Breast epithelium (tissue), 3 donors: ENCODE measurements around the gene CNST.

Experiments used
- POLR2A ChIP-seq: fragments of 450-650 bp; IDR thresholded peaks from one replicate; pipeline ENCODE4 v1.6.1; 2016; ENCODE audit warnings: antibody characterized with exemption, mild to moderate bottlenecking, moderate library complexity
- TF ChIP-seq, protein P1 (sequence below), 3 donors: fragments of 450-650 bp; IDR thresholded peaks; one replicate each; pipeline ENCODE4 v1.5.1; 2016 to 2017; ENCODE audit warnings: antibody characterized with exemption in 3 of 3, mild to moderate bottlenecking in 3 of 3, moderate library complexity in 3 of 3

DNA sequence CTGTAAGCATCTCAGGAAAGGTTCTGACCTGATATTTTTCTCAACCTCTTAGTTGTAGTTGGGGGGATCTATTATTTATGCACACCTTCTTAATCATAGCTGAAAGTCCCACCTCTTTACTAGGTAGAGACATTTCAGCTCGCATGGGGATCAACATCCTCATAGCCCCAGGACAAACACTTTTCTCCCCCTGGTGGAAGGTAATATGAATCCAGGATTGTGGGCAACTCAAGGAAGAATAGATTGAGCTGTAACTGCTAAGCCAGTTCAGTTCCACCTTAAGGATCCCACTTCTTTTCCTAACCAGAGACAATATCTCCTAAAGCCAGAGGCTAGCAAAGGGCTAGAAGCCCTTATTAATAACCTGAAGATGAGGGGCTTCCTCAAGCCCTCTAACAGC lies 33.7 kb upstream of the CNST start:
- TF ChIP-seq, protein P1, sequence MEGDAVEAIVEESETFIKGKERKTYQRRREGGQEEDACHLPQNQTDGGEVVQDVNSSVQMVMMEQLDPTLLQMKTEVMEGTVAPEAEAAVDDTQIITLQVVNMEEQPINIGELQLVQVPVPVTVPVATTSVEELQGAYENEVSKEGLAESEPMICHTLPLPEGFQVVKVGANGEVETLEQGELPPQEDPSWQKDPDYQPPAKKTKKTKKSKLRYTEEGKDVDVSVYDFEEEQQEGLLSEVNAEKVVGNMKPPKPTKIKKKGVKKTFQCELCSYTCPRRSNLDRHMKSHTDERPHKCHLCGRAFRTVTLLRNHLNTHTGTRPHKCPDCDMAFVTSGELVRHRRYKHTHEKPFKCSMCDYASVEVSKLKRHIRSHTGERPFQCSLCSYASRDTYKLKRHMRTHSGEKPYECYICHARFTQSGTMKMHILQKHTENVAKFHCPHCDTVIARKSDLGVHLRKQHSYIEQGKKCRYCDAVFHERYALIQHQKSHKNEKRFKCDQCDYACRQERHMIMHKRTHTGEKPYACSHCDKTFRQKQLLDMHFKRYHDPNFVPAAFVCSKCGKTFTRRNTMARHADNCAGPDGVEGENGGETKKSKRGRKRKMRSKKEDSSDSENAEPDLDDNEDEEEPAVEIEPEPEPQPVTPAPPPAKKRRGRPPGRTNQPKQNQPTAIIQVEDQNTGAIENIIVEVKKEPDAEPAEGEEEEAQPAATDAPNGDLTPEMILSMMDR (IDR thresholded peaks at IDR 0.05), result no peak
- no peak for TF ChIP-seq POLR2A
